ENCODE data around the gene KRT20.

GRCh38 chr17:40836020-40836419 lies 49.0 kb downstream of the KRT20 start:
- TF ChIP-seq YY1 (IDR thresholded peaks at IDR 0.05; ENCODE audit: low read depth, low read length) = no peak
- no peak for TF ChIP-seq CTCF (IDR thresholded peaks at IDR 0.05; ENCODE audit: control extremely low read depth in 1 of 3, insufficient read depth in 1 of 3, low read depth in 1 of 3, low read length in 3 of 3)
